Activated CD4-positive, alpha-beta T cell treated with anti-CD3 and anti-CD28 coated beads for 4 hours (primary cell): ENCODE measurements around the gene CC2D1A.
"Not testable (repeated sequence)": the region's sequence is repeated elsewhere in the genome, so short reads cannot be mapped to it uniquely, and the experiment has no call there.

ENCODE experiments used
- DNase-seq, 2 donors: peaks; one replicate each; pipeline ENCODE4 v3.0.0-alpha.2; 2020

CC2D1A gene

DNA sequence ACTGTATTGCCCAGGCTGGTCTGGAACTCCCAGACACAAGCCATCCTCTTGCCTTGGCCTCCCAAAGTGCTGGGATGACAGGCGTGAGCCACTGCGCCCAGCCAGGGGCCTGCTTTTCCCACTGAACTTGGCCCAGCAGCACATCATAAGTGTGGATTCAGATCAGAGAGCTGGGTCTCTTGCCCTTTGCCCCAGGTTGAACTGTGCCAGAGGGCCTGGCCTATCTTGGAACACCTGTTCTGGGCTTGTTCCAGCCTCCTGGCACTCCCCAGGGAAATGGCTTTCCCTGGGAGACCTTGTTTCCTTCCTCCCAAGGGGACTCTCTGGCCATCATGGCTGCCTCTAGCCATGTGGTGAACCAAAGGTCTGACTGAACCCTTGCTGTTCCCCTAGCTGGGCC lies 3.4 kb downstream of the CC2D1A start:
- no peak for DNase-seq

GRCh38 chr19:13913352-13913751 lies 7.4 kb downstream of the CC2D1A start:
- no peak for DNase-seq

GRCh38 chr19:13914777-13915176 lies 8.8 kb downstream of the CC2D1A start:
- DNase-seq = no peak

DNA sequence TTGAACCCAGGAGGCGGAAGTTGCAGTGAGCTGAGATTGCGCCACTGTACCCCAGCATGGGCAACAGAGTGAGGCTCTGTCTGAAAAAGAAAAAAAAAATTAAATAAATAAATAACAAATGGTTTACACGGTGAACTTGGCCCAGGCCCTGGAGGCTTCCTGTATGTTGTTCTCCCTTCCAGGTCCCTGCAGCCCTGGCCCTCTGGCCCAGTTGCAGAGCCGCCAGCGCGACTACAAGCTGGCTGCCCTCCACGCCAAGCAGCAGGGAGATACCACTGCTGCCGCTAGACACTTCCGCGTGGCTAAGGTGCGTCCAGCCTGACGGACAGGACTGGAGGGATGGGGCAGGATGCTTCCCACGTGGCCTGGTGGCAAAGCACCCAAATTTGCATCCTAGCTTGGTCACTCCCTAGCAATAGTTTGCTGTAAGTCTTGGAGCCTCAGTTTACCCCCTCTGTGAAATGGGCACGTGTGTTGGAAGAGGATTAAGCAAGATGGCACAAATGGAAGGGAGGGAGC lies 11.9 kb downstream of the CC2D1A start:
- no peak for DNase-seq

DNA sequence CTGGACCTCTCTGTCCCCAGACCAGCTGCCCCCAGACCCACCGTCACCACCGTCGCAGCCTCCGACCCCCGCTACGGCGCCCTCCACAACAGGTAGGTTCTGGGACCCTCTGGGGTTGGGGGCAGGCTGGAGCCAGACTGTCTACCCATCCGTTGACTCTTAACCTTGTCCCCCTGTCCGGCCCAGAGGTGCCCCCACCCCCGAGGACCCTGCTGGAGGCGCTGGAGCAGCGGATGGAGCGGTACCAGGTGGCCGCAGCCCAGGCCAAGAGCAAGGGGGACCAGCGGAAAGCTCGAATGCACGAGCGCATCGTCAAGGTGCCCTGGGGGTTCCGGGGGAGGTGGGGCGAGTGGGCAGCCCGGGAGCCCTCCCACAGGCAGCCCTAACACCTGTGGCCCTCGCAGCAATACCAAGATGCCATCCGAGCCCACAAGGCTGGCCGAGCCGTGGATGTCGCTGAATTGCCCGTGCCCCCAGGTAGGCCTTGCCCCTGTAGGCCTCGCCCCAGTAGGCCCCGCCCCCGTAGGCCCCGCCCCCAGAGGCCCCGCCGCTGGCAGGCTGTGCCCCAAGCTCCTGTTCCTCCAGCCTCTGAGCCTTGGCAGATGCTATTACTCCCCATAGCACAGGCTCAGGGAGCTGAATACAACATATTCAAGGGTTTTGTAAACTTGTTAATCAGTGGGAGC lies 12.9 kb downstream of the CC2D1A start:
- DNase-seq = no peak

DNA sequence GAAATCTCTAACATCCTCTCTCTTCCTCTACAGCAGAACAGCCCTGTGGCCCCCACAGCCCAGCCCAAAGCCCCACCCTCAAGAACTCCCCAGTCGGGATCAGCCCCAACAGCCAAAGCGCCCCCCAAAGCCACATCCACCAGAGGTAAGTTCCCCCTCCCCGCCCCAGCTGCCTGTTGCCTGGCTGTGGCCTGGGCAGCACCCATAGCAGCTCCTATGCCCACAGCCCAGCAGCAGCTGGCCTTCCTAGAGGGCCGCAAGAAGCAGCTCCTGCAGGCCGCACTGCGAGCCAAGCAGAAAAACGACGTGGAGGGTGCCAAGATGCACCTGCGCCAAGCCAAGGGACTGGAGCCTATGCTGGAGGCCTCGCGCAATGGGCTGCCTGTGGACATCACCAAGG lies 14.5 kb downstream of the CC2D1A start:
- DNase-seq = no peak

GRCh38 chr19:13920940-13921747 lies 15.1 kb downstream of the CC2D1A start:
- DNase-seq = no peak

DNA sequence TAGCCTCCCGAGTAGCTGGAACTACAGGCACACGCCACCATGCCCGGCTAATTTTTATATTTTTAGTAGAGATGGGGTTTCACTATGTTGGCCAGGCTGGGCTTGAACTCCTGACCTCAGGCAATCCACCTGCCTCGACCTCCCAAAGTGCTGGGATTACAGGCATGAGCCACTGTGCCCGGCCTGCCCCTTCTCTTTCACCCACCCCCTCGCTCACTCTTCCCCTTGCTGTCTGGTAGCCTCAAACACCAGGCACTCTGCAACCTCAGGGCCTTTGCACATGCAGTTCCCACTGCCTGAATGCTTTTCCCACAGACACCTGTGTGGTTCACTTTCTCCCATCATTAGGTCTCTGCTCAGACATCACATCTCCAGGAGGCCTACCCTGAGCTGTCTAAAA lies 16.1 kb downstream of the CC2D1A start:
- not testable (repeated sequence) for DNase-seq

GRCh38 chr19:13923194-13923987 lies 17.4 kb downstream of the CC2D1A start:
- no peak for DNase-seq

- DNase-seq = no peak
Measured at GRCh38 chr19:13926010-13926409, 20.0 kb downstream of the CC2D1A start.

DNA sequence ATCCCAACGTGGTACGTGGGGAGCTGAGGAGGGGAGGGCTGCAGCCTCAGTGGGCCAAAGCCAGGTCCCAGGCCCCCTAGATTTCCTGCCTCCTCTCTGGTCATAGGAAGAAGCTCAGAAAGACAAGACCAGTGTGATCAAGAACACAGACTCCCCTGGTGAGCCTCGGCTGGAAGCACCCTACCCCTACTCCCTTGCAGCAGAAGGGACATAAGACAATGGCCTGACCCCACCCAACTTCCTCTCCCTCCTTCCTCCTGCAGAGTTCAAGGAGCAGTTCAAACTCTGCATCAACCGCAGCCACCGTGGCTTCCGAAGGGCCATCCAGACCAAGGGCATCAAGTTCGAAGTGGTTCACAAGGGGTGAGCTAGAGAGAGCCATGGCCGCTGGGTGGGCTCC lies 20.7 kb downstream of the CC2D1A start:
- no peak for DNase-seq

GRCh38 chr19:13929340-13929739 lies 23.3 kb downstream of the CC2D1A start:
- DNase-seq = no peak

- no peak for DNase-seq
Measured at GRCh38 chr19:13929956-13930355, 24.0 kb downstream of the CC2D1A start.

GRCh38 chr19:13930402-13930801 lies 24.4 kb downstream of the CC2D1A start:
- DNase-seq = no peak

- DNase-seq = no peak
Measured at GRCh38 chr19:13931391-13932148, 25.6 kb downstream of the CC2D1A start.

- DNase-seq = no peak
Measured at GRCh38 chr19:13932149-13932637, 26.2 kb downstream of the CC2D1A start.

- DNase-seq = no peak
Measured at GRCh38 chr19:13932911-13933393, 27.0 kb downstream of the CC2D1A start.

- DNase-seq = no peak
Measured at GRCh38 chr19:13934785-13935109, 28.7 kb downstream of the CC2D1A start.

- no peak for DNase-seq
Measured at GRCh38 chr19:13935765-13936510, 29.9 kb downstream of the CC2D1A start.

DNA sequence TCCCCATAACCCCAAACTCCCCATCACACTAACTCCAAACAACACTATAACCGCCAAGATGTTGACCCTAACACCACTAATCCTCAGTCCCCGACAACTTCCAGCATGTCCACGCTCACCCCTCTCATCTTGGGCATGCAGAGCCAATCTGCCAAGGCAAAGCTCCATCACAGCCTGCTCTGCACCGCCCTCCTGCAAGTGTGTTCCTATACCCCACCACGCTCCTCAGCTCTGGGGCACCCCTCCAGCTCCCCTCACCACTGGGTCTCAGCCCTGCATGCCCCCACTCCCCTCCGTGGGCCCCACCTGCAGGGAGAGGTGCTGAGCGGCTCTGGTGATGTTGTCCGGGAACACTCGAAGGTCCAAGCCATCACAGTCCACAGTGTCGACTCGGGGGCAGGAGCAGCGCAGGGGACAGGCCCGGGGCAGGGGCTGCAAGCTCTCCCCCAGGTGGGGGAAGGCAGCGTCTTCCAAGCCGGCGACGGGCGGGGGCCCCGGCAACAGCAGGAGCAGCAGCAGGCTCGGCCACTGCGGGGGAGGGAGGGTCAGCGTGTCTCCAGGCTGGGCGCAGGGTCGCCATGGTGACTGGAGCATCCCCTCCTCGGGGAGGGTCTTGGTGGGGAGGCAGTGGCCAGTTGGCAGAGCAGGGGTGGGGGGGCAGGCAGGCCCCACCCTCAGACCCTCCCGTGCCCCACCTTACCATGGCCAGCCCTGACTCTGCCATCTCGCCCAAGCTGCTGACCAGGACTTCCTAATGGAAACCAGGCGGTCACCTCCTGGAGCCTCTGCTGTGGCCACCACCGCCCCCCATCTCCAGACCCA lies 31.7 kb downstream of the CC2D1A start:
- no peak for DNase-seq
